GM20431 (cell line): ENCODE data around the gene UIMC1.

Source experiments
- in situ Hi-C: fragments of 300-500 bp; cut with MseI, MboI; formaldehyde crosslinking; loops from one replicate; pipeline ENCODE4 v1.15.0; 2020; ENCODE audit warnings: low sequenced_read_pairs; ENCODE audit not compliant: unreplicated experiment

UIMC1 gene

DNA sequence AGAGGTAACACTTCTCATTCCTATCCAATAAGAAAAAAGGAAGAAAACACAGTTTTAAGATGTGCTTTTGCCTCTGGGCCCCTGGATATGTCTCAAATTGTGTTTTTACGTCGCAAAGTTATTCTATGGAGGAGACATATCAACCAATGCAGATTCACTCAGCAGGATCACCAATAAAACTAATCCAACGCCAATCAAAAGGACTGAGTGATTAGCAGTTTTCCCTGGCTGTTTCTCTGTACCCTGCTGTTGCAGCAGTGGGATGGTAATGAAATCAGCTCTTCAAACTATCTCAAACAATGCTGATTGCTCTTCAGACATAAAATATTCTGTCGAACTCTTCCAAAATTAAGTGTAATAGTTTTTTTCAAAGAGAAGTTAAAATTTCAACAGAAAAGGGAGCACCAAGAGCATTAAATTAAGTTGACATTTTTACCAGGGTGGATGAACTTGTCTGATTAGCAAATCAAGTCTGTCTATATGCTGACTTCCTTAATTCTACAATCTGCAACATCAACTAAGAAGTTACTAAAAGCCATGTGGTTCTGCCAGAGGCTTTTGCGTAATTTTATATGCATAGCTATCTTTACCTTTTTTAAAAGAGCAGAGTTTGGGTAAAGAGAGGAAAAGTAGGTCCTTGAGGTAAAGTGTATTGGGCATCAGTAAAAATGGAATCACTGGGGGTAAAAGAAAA lies 97.8 kb downstream of the UIMC1 start:
- in situ Hi-C loops: no loop called here

DNA sequence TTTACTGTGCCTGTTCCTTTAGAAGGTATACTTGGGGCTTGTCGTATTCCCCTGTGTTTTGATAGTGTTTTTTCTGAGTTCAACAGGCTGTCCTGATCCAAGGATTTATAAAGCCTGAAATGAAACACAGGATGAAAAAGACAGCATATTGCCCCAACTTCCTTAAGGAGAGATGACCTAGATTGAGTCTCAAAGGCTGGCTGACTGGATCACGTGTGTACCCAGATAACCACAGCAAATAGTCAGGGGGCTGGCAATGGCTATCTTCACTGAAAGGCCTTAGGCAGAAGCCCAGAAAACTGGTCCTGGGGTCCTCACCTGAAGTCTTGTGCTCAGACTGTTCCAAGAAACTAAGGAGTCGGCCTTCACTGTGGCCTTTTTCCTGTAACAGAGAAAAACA lies 99.8 kb downstream of the UIMC1 start:
- in situ Hi-C loops: no loop called here

DNA sequence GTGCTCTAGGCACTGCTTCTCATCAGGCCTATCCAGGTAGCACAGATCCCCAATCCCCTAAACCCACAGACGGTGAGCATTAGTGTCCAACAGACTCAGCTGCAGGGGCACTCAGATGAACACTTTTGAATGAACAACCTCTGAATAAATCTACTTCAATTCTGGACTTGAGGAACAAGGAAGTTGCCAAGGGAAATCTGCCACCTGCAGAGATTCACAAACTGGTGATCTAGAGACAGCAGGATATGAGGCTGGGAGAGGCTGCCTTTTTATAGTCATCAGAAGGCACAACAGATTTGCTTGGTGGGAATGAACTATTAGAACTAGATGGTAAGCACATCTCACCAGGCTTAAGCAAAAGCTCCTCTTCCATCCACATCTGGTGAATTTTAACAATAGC lies 100.5 kb downstream of the UIMC1 start:
- in situ Hi-C loops: no loop called here

DNA sequence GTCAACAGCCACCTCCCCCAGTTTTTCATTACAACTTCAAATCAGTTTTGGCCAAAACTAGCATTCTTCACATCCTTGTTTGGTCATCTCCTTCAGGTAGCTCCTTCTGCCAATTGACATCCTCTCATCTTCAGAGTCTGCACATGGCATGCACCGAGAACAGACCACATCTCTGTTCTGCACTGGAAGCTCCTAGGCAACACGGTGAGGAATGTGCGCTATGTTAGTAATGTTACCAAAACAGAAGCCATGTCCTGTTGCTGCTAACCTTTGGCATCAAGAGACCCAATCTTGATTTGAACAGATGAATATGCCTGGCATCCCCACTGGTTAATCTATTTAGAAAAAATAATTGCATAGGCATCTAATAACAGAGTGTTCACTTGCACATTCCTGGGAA lies 102.3 kb downstream of the UIMC1 start:
- in situ Hi-C loops: no loop called here

DNA sequence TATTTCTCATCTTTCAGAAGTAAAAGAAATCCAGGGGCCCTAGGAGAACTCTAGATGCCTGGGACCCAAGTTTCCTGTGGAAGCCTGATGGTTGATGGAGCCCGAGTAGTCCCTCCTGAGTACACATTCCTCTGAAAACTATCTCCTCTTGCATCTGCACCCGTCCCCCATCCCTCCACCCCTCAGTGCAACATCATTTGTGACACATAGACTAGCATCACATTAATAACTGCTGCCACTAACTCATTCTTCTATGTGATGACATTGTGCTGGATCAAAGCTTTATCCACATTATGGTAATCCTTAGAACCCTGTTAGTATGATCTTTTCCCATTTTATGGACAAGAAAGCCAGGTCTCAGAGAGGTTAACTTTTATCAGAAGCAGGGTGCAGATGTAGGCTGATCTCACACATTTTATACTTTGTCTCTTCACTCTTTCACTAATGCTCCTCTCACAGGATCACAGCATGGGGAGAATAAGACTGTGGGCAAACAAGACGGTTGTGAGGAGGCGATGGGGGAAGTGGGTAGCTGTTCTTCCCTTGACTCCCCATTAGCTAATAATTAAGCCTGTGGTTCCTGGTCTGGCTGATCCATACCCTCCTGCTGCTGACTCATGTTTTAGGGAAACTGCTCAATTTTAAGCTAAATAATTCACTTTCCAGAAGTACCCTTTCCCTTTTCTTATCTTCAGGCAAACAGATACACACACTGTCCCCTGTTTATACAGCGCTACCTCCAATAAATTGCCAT lies 103.5 kb downstream of the UIMC1 start:
- in situ Hi-C loops: no loop called here

DNA sequence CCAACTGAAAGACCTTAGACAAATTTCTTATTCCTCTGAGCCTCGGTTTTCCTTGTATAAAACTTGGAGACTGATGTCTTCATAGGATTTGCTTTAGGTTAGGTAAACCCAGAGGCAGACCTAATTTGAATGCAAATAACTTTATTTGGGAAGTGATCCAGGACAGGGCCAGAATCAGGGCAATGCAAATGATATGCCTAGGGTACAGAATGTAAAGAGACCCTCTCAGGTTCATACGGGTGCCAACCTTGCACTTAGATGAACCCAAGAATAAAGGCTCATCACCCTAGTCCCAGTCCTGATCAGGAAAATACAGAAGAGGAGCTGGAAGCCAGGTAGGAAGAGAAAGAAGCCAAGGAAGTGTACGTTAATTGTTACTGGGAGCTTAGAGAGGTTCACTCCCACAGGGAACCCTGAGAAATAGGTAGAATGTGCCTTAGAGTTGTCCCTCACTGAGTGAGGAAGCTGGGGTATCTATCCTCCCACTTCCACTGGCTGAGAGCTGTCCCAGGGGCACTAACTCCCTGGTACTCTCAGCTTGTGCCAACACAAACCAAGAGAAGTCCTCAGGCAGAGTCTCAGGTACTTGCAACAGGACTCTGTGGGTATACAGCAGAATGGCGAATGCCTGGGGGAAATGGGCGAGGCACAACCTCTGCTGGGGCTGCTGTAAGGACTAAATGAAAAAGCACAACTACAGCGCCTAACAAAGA lies 104.3 kb downstream of the UIMC1 start:
- in situ Hi-C loops: no loop called here

DNA sequence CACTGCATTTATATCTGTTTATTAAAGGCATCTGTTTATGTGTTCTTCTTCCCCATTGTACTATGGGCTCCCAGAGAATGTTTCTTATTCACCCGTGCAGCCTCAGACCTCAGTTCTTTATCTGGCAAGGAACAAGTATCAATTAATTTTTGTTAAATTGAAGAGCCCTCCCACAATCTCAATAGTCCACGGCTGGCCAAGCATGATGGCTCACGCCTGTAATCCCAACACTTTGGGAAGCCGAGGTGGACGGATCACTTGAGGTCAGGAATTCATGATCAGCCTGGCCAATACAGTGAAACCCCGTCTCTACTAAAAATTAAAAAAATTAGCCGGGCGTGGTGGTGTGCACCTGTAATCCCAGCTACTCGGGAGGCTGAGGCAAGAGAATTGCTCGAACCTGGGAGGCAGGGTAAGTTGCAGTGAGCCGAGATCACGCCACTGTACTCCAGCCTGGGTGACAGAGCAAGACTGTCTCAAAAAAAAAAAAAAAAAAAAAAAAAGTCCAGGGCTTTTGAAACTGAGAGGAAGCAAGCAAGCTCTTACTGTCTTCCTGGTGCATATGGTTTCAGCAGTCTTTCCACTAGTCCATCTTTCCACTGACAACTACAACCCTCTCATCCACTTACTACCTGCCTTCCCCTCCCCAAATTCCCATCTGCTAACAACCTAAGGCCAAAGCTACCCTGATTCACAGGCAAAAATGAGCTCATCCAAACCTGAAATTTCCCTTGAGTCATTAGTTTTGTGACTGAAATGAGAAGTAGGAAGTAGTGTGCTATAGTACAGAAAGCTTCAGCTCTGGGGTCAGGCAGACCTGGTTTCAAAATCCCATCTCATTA lies 105.1 kb downstream of the UIMC1 start:
- in situ Hi-C loops: no loop called here

DNA sequence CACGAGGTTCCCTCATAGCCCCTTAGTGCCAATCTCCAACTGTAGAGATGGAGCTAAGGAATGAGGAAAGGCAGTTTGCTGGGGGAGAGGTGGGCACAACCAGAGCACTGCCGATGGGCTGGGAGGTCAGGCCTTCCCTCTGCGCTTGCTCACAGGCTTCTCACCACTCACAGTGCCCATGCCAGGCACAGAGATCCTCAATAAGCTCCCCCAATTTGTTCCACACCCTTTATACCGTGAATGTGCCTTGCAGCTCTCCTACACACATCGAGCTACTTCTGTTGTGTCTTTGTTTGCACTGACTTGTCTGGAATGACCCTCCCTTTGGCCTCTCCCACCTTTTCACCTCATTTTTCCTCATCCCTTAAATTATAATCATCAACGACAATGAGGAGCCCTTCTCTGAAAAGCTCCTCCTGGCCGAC lies 105.8 kb downstream of the UIMC1 start:
- in situ Hi-C loops: no loop called here

DNA sequence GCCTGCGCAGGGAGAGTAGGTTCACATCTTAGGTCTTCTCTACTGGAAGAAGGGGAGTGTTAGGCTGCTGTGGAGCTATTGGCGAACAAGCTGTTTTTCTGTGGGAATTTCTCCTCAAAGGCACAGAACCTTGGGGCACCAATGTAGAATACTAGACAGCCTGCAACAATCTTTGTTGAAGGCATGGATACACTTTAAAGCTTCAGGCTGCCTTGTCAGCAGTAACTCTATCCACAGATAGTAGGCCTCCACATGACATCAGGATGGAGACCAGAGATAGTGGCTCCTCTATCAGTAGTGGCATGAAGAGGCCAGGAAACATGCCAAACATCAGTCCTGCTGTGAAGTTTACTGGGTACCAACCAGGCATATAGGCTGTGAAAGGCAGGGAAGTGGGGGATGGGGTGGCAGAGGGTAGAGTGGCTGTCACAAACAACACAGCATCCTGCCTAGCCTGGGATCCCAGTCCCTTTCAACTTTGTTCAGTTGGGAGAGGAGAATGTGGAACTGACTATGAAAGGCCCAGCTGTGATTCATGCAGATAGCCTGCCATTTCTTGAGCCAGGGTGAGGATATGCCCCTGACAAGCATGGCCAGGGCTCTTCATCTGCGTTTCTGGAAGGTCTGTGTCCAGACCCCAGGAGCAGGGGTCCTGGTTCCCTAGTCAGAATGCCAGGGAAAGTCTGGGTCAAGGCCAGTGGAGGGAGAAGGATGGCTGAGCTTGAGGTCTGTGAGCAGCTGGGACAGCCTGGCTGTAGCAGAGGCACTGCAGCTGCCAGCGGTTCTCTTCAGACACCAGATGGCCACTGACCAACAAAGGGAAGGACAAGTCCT lies 106.4 kb downstream of the UIMC1 start:
- in situ Hi-C loops: no loop called here

DNA sequence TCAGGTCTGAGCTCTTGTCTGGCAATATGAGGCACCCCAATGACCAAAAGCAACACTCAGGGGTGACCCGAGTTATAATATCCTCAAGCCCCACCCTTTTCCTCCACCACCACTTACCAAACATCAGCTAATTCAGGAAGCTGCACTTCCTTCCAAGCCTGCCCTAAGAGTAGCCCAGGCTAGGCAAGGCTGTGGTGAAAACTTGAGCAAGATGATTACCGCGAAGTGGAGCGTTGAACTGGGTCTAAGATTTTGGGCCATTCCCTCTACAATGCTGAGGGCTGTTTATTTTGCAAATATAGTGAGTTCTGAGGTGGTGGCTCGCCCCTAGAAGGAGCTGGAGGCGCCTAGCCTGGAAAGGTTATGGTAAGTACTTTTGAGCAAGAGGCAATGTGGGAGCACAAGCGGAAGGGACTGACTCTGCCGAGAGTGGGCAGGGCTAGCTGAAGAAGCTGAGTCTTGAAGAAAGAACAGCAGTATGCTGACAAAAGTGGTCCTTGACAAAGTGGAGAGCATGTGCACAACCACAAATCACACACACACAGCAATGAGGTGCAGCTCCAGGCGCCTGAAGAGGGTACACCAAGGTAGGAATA lies 107.2 kb downstream of the UIMC1 start, which contains the start of gene HK3:
Gene HK3, minus strand, starts transcription at position 51 of the 596 bp plus-strand sequence. CDS start 3,187 bp downstream, outside the sequence.
- in situ Hi-C loops: no loop called here

DNA sequence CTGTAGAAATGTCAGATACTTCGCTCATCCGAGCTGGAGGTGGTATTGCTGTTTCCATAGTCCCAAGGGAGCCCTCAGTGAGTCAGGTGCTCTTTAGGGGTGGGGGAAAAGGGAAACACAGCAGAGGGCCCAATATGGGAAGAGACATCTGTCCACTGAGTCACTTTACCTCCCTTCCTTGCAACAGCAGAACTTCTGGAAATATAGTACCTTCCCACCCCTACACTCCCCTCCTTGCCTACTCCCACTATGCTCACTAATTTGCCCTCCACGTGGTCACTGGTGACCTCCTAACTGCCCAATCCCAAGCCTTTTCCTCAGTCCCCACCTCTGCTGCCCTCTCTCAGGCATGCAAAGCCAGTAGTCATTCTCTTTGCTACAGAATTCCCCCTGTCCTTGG lies 109.3 kb downstream of the UIMC1 start:
- in situ Hi-C loops: no loop called here

DNA sequence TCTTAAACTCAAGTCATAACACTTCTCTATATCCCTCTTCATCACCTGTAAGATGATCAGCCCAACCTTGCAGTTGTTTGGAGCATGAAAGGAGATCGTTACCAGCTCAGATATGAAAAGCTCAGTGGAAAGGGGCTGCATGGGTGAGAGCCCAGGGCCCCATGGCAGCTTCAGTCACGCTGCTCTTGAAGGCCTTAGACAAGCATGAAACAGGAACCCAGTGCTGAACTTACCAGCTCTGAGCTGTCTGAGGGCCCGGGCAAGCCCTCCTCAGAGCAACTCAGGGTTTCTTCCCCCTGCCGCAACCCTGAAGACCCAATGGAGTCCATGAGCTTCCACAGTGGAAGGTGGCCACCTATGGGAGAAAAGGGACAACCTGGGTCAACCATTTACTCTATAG lies 110.7 kb downstream of the UIMC1 start:
- in situ Hi-C loops: no loop called here

DNA sequence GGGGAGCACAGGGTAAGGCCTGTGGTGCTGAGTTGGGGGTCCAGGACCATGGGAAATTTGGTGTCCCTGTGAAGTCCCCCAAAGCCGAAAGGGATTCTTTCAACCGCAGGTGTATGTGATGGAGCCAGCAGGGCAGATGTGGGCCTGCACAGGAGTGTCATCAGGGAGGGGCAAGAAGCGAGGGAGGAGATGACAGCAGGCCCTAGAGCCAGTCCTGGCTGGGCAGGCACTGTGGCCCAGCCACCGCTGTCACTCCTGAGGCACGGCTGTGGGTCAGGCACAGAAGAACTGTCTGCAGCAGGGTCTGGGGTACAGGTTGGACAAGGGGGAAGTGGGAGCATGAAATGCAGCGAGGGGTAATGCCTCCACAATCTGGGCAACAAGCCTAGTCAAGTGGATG lies 112.3 kb downstream of the UIMC1 start:
- in situ Hi-C loops: no loop called here

DNA sequence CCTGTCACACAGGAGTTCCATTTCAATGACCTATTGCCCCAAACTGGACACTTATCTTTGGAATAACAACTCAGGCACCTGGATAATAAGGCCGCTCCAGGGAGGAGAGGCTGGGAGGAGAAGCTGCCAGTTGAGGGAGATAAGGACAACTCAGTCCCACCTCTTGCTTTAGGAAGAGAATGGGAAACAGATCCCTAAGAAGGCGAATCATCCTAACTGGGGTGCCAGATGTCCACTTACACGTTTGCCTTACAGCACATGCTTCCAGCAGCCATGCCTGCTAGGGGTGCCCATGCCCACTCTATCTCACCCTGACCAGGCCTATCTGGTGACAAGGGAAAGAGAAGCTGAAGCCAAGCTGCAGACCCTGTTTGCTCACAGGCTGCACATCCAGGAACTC lies 113.9 kb downstream of the UIMC1 start:
- in situ Hi-C loops: no loop called here

DNA sequence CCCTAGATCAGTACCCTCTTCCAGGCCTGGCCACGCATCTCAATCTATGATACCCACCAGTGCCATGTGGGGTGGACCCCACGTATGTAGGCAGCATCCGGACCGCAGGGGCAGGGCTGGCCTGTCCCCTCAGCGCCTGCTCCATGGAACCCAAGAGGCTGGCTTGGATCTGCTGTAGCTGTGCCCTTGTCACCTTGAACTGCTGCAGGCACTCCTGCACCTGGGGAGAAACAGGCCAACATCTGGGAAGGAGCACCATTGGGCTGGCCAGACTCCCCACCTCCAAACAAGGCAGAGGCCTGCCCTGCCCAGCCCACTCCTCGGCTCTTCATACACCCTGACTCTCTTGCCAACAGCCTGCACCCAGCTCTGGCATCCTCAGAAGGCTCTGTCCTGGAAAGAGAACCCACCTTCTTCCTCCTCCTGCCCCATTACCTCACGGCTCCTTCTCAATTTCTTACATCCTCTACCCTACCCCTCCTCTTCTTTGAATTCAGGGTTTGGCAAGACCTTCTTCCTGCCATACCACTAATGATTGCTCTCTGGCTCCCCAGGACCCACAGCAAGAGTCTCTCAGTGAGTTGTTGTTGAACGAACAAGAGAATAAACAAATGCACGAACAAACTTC lies 115.1 kb downstream of the UIMC1 start:
- in situ Hi-C loops: no loop called here

DNA sequence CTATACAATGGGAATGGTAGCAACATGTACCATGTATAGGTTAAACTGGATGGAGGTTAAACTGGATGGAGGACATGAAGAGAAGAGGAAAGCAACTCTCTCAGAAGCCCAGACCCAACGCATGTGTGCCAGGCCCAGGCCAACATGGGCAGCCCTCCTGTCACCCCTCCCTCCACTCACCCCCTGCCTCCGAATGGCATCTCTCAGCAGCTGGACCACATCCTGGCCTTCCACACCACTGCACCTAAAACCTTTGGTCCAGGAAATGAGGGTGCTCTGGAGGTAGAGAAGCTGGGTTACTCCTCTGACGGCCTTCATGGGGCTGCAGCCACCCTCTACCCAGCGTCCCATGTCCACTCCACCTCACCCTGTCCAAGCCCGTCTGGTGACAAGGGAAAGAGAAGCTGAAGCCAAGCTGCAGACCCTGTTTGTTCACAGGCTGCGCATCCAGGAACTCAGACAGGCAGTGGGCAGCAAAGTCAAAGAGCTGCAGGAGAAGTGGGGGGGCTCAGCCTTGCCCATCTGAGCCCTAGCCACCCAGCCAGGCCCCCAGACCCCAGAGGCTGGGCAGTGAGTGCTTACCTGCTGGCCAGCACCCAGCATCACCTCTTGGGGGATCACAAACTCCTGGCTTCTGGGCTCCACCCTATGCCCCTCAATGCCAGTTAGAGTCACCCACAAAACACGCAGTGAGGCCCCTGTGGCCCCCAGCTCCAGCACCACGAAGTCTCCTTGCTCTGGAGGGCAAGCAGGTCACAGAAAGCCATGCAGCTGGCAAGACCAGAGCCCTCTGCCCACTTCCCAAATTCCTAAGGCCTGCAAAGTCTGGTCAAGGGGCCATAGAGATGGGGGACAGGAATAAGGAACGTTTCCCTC lies 115.9 kb downstream of the UIMC1 start:
- in situ Hi-C loops: no loop called here
